Measurements from ENCODE around the gene BUD23.

Gene BUD23

DNA sequence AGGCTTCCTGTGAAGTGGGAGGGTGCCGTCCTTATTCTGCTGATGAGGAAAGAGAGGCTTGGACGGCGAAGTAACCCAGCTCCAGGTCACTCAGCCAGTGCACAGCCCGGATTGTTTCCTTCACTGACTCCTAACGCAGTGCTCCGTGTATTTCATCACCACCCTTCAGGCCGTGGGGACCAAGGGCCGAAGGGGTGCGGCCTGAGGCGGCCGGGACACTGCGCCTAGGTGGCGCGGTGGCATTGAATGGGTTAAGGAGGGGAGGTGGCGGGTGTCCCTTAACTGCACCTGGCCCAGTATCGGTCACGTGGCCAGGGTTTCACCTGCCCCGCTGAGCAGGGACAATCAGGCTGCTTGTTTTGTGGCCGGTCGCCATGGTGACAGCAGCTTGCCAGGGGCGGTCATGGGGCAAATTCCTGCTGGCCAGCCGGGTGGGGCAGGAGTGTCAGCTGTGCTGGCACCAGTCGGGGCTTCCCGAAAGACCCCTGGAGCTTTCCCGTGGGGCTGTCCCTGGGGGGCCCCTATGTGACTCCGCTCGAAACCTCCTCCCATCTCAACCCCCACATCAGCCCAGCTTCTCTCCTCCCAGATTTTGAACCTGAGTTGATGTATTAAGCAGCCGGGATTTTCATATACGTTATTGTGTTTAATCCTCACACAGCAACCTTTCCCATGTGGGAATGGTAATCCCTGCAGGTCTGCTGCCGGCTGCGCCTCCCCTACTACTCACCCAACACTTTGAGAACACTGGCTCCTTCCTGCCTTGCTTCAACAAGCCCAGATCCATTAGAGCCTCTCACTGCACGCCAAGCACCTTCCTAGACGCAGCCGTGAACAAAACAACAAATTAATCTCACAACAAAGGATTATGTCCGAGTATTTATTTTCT, 59.6 kb downstream of the BUD23 start:
- no peak for DNase-seq

- DNase-seq = no peak
Observed at GRCh38 chr7:73746378-73746777, 63.0 kb downstream of the BUD23 start.

All from activated effector memory CD4-positive, alpha-beta T cell treated with anti-CD3 and anti-CD28 coated beads, Interleukin-2, amount 50 U/mL, for 16 hours (primary cell).